ENCODE results near the gene TAB2.

Gene TAB2

DNA sequence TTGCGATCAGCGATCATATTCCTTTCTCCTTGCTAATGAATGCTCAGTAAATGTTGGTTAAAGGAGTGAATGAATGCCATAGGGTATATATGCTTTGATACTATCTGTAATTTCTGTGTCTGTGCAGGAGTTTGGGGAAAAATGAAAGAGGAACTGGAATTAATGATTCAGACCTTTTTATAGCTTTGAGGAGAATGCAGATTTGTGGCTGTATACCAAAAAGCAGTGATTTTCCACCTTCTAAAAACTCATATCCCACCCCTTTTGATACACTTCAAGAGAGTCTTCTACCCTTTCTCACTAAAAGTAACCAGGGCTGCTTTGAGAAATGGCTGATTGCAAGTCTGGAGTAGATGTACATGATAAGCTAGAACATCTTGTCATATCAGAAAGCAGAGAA is 56.0 kb downstream of the TAB2 start:
- no peak for DNase-seq

DNA sequence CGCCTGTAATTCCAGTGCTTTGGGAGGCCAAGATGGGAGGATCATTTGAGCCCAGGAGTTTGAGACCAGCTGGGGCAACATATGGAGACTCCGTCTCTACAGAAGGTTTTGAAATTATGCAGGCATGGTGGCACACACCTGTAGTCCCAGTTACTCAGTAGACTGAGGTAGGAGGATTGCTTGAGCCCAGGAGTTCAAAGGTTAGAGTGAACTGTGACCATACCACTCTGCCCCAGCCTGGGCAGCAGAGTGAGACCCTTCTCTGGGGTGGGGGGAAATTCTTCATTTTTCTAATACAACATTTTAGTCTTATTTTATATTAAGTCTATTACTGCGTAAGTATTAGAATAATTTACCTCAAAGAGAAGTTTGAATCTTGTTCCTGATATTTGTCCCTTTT is 62.5 kb downstream of the TAB2 start:
- DNase-seq = no peak

DNA sequence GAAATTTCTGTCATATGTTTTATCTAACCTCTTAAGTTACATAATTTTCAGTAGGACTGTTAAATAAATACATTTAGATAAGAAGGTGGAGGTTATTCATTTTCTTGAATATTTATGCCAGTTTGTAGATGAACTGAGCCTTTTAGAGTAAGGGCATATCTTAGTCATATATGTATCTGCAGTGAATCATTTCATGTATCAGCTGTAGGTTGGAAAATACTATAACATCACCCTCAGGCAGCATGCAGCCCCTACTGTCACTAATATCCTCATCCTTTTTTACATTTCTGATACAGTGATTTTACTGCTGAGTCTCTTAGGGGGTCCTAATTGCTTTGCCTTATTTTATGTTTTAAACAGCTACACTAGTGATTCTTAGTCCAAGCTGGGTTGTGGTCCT is 63.0 kb downstream of the TAB2 start:
- no peak for DNase-seq

GRCh38 chr6:149383371-149383770 is 65.9 kb downstream of the TAB2 start:
- DNase-seq = no peak

GRCh38 chr6:149384464-149384863 is 67.0 kb downstream of the TAB2 start:
- no peak for DNase-seq

- no peak for DNase-seq
Measured at GRCh38 chr6:149385998-149386646, 68.6 kb downstream of the TAB2 start.

DNA sequence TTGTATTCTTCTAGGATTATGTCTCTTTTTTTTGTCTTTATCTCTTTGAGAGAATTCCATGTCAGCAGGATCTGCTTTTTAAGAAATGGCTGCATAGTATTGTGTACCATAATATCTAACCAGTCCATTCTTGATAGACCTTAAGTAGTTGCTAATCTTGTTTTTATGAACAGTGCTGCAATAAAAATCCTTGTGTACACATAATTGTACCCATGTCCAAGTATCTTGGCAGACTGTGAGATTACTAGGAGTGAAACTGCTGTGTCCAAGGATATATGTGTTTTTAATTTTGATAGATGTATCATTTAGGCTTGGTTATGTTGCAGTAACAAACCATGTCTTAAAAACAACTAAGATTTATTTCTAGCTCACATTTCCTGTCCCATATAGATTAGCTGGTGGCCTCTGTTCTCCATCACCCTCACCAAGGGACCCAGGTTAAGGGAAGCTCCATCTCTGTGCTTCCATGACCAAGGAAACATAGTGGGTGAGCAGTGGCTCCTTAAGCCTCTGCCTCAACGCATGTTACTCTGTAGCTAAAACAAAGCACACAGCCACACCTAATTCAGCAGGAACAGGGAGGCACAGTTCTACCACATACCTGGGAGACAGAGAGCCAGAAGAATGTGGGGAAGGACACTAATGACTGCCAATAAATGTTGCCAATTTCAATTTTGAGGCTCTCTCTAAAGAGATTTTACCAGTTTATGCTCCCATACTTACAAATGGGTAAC is 70.4 kb downstream of the TAB2 start:
- DNase-seq = no peak

GRCh38 chr6:149389509-149390297 is 72.2 kb downstream of the TAB2 start:
- DNase-seq = no peak

DNA sequence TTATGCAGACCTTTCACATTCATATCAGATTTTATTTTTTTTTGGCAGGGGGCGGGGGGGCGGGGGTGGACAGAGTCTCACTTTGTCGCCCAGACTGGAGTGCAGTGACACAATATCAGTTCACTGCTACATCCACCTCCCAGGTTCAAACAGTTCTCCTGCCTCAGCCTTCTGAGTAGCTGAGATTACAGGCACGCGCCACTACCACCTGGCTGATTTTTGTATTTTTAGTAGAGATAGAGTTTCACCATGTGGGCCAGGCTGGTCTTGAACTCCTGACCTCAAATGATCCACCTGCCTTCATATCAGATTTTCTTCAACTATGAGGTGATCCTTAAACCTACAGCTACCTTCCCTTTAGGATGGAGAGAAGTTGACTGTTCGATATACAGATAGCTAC is 74.6 kb downstream of the TAB2 start:
- DNase-seq = no peak

DNA sequence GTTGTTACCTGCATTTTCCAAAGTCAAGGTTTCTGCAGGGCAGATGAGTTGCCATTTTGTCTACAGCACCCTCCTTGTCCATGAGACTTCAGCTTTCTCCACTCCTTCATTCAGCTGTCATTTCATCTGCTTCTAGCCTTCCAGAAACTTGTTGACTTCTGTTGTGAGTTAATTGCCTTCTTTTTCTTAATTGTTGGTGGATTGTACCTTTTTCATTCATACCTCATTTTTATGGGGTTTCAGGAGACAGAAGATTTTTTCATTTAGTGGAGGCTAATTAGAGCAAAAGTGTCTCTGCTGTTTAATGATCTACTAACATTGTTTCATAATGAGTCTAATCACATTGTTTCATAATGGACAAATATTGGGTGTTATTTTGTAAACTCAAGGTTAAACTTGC is 75.0 kb downstream of the TAB2 start:
- no peak for DNase-seq

DNA sequence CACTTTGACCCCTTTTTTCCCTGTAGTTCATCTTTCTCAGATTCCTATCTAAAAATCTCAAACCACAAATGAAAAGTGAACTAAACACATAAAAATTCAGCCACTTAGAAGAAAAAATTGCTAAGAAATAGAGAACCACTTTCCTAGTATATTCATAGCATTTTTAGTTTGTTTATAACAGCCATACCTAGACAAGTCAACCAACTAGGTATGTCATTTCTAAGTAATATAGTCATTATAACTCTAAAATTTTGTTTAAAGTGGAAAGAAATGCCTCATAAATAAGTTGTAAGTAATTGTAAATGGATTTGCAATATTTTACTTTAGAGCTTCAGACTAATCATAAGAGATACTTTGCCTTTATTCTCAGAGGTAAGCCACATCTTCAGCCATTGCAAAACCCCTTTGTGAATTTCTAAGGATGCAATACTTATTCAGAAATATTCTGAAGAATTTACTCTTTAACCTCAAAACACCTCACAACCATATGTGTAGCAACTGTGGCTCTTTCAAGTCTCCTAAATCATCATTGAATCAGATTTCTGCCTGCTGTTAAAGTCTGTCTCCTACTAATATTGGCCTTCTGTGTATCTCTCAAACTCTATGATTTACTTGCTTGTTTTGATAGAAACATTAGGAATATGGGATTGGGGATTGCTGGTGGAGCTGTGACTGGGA is 75.6 kb downstream of the TAB2 start:
- DNase-seq = no peak

- DNase-seq = no peak
Measured at GRCh38 chr6:149395185-149395584, 77.7 kb downstream of the TAB2 start.

DNA sequence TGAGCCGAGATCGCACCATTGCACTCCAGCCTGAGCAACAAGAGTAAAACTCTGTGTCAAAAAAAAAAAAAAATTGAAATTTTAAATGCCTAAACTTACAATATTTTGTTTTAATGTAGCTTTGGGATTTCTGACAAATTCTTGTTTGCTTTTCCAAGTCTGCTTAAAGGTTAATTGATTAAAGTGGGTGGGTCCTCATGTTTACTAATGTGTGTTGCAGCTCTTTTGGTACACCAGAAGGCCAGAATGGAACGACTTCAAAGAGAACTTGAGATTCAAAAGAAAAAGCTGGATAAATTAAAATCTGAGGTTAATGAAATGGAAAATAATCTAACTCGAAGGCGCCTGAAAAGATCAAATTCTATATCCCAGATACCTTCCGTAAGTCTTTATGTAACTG is 79.9 kb downstream of the TAB2 start:
- DNase-seq = no peak

DNA sequence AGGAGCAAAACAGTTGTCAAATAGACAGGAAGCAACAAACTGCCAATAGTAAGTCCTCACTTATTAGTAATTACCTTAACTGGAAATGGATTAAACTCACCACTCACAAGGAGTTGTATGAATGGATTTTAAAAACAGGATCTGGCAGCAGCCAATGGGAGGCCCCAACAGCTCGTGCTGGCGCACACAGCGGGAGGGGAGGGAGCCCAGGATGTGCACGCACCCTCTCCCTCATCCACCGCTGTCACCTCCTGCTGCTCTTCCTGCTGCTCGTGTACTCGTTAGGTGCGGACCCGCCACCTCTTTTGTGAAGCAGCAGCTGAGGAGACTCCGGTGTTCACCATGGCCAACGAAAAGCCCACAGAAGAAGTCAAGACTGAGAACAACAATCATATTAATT is 82.5 kb downstream of the TAB2 start, which contains the start of gene SUMO4:
TSS of gene SUMO4 (plus strand) at position 213 of the 400 bp plus-strand sequence. CDS start at position 343, 130 bp downstream.
- no peak for DNase-seq

- no peak for DNase-seq
Measured at GRCh38 chr6:149403534-149403933, 86.0 kb downstream of the TAB2 start.

DNA sequence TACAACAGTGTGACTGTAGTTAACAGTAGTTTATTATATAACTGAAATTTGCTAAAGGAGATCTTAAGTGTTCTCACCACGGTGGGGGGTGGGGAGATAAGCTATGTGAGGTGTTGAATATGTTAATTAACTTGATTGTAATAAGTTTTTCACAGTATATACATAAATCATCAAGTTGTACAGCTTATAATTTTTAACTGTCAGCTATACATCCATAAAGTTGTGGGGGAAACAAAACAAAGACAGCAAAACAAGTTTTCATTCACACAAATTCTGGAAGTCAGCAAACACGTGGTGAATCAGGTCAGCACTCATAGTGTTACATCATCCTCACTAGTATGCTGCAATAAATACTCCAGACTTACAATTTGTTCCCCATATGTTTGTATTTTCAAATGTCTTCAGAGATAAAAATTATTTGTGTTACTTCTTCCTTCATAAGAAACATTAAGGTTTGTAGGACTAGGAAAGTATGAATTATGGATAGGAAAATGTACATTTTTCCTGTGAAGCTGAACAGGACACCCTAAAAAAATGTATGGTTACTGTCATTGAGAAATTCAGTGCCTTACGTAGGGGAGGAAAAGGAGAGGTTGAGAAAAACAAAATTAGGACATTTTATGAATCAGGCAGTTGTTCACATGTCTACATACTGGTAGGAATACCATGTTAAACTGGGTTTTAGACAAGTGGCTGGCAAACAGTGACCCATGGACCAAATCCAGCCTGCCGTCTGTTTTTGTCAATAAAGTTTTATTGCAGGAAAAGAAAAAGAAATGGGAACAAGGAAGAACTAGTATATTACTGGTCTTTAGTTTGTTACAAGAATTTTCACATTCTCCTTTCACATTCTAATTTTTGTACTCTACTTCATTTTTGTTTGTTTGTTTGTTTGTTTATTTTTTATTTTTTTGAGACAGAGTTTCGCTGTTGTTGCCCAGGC is 88.6 kb downstream of the TAB2 start:
- peak; percentile 56 for DNase-seq

GRCh38 chr6:149409617-149410016 is 92.1 kb downstream of the TAB2 start:
- no peak for DNase-seq

DNA sequence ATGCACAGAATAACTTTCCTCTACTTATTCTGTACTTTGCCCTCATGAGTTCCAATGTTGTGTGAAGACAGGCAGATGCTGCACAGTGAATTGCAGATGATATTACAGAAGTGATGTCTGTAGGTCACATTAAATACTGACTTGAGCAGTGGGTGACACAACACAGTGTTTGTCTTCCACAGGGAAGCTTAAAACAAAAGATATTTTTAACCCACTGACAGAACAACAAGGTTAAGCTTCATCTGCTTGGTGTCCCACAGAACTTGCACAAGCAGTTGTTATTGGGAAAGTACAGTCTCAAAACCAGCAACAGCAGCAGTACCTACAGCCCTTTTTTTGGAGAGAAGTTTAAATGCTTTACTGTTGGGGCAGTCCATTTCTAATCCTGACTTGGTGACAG is 93.0 kb downstream of the TAB2 start:
- DNase-seq = no peak

DNA sequence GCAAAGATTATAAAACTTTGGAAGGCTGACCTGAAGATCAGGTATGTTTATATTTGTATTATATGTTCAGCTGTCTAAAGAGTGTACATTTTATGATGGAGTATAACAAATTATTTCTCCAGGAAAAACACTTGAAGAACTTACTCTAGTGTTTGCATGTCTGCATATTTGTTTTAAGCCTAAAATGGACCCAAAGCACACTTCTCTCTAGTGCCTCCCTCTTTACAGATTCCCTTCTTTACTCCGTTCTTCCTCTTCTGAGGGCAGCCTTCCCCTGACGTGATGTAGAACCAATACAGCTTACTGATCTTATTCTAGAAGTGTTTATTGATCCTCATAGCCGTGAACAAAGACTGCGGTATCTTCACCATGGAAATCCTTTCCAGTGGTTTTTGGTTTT is 96.5 kb downstream of the TAB2 start:
- no peak for DNase-seq

- DNase-seq = no peak
Measured at GRCh38 chr6:149414821-149415220, 97.3 kb downstream of the TAB2 start.

DNA sequence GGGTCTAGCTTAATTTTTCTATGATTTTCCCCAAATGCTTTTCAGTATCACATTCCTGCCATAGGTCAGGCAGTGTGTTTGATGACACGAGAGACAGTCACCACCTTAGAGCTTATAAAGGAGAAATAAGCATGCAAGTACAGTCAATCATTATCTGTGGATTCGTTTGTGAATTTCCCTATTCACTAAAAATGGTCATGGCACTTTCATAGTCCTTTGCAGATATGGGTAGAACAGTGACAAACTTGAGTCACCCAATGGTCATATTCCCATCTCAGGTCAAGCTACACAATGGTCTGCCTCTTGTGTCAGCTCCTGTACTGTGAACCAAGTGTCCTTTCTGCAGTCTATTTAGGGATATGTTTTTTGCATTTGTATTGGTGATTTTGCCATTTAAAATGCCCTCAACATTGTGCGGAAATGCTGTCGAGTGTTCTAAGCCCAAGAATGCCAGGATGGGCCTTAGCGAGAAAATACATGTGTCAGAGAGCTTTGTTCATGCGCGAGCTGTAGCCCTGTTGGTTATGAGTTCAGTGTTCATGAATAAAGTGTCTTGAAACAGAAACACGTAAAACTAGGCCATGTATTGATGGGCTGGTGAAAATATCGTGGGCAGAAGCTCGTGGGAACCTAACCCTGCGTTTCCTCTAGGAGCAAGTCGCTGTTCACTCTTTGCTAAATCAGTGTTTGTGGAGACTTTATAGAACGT is 102.3 kb downstream of the TAB2 start:
- DNase-seq = no peak
